Gastrocnemius medialis (tissue), 4 donors: ENCODE measurements around the gene SLC35F2.

Source experiments
- POLR2A ChIP-seq, 2 donors: fragments of 450-650 bp; IDR thresholded peaks; one replicate each; pipeline ENCODE4 v1.6.1; 2017; ENCODE audit warnings: antibody characterized with exemption in 2 of 2, mild to moderate bottlenecking in 2 of 2, moderate library complexity in 2 of 2
- TF ChIP-seq, protein P1 (sequence below), 5 experiments: fragments of 450-650 bp in 3 of 5; fragments of 200-600 bp in 2 of 5; sonication (generic) in 2 of 5; IDR thresholded peaks in 4 of 5; conservative IDR thresholded peaks in 1 of 5; 1 replicate in 4 of 5; 2 replicates in 1 of 5; pipeline ENCODE4 v1.5.1; 2016 to 2019; ENCODE audit warnings: antibody characterized with exemption in 5 of 5, mild to moderate bottlenecking in 3 of 5, moderate library complexity in 3 of 5

DNA sequence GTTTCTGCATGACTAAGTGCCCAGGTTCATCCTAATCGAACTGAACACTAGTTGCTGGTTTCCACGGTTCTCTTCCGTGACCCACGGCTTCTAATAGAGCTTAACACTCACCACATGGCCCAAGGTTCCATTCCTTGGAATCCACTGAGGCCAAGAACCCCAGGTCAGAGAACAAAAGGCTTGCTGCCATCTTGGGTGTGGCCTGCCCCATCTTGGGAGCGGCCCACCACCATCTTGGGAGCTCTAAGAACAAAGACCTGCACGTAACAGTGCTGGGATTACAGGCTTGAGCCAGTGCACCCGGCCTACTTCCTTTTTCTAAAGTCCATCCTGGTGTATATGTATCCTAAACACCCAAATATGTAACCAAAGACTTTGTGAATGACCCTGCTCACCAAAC is 68.8 kb downstream of the SLC35F2 start:
- TF ChIP-seq, protein P1, sequence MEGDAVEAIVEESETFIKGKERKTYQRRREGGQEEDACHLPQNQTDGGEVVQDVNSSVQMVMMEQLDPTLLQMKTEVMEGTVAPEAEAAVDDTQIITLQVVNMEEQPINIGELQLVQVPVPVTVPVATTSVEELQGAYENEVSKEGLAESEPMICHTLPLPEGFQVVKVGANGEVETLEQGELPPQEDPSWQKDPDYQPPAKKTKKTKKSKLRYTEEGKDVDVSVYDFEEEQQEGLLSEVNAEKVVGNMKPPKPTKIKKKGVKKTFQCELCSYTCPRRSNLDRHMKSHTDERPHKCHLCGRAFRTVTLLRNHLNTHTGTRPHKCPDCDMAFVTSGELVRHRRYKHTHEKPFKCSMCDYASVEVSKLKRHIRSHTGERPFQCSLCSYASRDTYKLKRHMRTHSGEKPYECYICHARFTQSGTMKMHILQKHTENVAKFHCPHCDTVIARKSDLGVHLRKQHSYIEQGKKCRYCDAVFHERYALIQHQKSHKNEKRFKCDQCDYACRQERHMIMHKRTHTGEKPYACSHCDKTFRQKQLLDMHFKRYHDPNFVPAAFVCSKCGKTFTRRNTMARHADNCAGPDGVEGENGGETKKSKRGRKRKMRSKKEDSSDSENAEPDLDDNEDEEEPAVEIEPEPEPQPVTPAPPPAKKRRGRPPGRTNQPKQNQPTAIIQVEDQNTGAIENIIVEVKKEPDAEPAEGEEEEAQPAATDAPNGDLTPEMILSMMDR (IDR thresholded peaks at IDR 0.05 in 4 of 5, conservative IDR thresholded peaks at IDR 0.05 in 1 of 5): no peak
- no peak for TF ChIP-seq POLR2A (IDR thresholded peaks at IDR 0.05)
